Fibroblast of skin of abdomen (primary cell): ENCODE data around the gene PEPD.

ENCODE experiments used
- DNase-seq: peaks from one replicate; pipeline ENCODE4 v3.0.0-alpha.2; 2013

Gene PEPD

GRCh38 chr19:33405553-33406461 lies 115.8 kb downstream of the PEPD start:
- DNase-seq = no peak

GRCh38 chr19:33405254-33405552 lies 116.4 kb downstream of the PEPD start:
- no peak for DNase-seq

GRCh38 chr19:33404506-33405253 lies 116.9 kb downstream of the PEPD start:
- DNase-seq = peak; percentile 17

GRCh38 chr19:33403973-33404304 lies 117.7 kb downstream of the PEPD start:
- DNase-seq = no peak

GRCh38 chr19:33403221-33403972 lies 118.2 kb downstream of the PEPD start:
- no peak for DNase-seq

- no peak for DNase-seq
Measured at GRCh38 chr19:33402421-33403220, 119.0 kb downstream of the PEPD start.

- no peak for DNase-seq
Measured at GRCh38 chr19:33401683-33402420, 119.7 kb downstream of the PEPD start.

GRCh38 chr19:33400856-33401682 lies 120.5 kb downstream of the PEPD start:
- DNase-seq = no peak

GRCh38 chr19:33399745-33400681 lies 121.6 kb downstream of the PEPD start:
- DNase-seq = no peak

GRCh38 chr19:33399081-33399744 lies 122.4 kb downstream of the PEPD start:
- DNase-seq = no peak

- no peak for DNase-seq
Measured at GRCh38 chr19:33398361-33399060, 123.1 kb downstream of the PEPD start.

- DNase-seq = no peak
Measured at GRCh38 chr19:33397536-33398360, 123.8 kb downstream of the PEPD start.

GRCh38 chr19:33396701-33397535 lies 124.7 kb downstream of the PEPD start:
- peak; percentile 14 for DNase-seq

GRCh38 chr19:33395561-33396550 lies 125.7 kb downstream of the PEPD start:
- DNase-seq = no peak
